Midbrain (tissue), 1 donor: ENCODE measurements around the gene OR52B6.
"Not testable (repeated sequence)": the region's sequence is repeated elsewhere in the genome, so short reads cannot be mapped to it uniquely, and the experiment has no call there.

Source experiments
- DNase-seq: peaks from one replicate; lab custom pipeline; 2025; lab: John Stamatoyannopoulos, UW

The OR52B6 gene, protein sequence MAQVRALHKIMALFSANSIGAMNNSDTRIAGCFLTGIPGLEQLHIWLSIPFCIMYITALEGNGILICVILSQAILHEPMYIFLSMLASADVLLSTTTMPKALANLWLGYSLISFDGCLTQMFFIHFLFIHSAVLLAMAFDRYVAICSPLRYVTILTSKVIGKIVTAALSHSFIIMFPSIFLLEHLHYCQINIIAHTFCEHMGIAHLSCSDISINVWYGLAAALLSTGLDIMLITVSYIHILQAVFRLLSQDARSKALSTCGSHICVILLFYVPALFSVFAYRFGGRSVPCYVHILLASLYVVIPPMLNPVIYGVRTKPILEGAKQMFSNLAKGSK

DNA sequence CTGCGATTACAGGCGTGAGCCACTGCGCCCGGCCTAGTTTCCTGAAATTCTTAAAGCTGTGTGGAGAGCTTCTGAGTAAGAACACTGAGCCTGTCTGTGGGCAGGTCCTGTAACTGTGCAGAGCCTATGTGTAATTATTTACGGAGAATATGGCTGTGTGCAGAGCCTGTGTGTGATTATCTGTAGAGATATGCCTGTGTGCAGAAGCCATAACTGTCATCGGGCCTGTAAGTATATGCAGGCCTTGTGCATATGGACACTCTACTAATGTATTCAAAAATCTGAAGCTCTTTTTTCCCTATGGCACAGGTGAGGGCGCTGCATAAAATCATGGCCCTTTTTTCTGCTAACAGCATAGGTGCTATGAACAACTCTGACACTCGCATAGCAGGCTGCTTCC is at the start of gene OR52B6:
OR52B6 (plus strand) TSS at position 301 of the 400 bp plus-strand sequence; CDS start at position 301, 0 bp downstream.
- no peak for DNase-seq

DNA sequence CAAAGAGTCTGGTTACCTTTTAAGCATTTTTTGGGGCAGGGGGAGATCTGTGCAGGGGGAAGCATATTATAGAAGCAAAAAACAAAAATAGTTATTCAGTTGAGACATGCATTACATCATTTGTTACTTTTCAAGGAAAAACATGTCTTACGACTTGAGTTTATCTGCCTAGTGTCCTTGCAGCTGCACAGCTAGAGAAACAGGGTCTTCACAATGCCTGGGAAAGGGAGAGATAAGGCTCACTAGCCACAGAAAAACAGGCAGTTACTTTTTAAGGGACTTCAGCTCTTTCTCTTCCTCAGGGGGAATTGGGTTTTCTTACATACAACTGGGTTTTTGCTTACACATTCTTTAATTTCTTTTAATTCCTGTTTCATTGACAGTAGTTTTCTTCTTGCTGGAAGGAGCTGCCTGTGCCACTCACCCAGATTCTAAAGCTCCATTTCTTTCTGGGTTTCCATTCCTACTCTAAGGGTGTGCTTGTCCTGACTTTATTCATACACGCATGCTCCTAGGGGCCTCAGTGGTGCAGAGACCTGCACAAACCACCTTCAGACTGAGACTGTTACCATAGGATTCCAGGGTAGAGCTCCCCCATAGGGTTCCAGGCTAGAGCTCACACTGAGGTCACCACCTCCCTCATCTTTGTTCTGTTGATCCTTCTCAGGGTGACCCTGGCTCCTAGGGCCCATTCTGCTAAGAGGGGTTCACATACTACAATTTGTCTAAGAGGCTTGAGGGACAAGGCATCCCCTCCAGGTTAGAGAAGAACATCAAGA is 49.4 kb upstream of the OR52B6 start:
- no peak for DNase-seq

DNA sequence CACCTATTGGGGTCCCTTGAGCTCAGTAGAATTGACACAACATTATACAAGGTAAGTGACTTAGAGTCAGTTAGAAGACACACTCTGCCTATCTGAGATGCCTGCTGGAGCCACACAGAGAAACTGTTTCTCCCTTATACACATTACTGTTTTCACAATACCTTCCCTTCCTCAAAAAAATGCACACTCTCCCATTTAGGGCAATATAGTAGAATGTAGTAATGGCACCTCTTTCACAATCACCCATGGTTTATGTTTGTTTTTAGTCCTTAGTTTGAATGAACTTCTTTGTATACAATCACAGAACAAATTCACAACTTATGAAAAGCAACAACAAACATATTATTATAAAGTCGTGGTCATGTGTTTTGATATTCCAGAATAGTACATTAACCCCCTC is 46.6 kb upstream of the OR52B6 start:
- no peak for DNase-seq

DNA sequence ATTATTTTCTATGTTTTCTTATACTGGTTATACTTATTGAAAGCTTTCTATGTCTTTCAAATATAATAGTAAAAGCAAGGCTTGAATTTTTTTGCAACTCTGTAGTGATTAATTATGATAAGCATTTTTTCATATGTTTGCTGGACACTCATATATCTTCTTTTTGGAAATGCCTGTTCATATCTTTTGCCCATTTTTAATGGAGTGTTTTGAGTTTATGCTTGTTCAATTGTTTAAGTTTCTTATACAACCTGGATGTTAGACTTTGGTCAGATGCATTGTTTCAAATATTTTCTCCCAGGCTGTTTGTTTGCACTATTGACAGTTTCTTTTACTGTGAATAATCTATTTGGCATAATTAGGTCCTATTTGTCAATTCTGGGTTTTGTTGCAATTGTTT is 44.2 kb upstream of the OR52B6 start:
- DNase-seq, result no peak

DNA sequence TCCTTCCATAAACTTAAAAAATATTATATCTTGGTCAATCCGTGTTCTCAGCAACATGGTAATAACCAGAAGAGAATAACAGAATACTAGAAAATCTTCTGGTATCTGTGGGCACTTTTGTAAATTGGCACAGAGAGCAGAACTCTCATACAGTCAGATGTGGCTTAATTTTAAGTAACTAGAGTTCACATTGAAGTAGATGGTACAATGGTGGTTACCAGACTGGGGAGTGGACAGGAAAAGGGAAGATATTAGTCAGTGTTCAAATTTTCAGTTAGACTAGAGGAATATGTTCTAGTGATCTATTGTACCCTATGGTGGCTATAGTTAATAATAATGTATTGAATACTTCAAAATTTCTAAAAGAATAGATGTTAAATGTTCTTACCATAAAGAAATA is 39.2 kb upstream of the OR52B6 start:
- no peak for DNase-seq

DNA sequence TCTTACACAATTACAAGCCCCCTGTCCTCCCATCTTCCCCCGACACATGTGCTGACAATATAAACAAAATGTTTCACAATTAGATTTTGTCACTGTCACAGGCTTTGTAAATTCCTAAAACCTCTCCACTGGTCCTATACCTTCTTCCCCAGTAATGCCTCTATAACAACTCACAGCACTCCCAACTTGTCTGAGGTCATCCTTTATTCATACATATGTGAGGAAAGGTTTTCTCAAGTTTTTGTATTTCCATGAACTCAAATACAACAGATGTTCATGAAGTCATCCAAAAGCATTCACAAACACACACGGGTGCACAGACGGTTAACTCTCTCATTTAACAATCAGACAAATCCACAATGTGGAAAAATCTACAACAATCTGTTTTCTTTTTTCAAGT is 34.2 kb upstream of the OR52B6 start:
- no peak for DNase-seq

DNA sequence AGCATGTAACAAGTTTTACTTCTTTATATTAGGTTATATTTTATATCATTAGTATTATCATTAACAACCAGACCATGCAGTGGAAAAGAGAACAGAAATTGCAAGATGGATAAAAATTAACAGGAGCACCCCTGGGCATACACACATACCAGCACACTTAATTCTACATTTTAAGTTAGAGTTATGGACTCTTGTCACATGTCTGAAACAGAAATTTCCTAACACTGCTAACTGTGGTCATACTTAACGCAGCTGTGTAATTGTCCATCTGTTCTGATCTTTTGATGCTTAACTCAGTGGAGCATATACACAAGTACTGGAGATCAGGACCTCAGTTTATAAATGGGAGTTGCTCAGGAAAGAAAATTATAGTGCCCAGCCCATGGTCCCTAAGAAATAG is 32.7 kb upstream of the OR52B6 start:
- DNase-seq, result no peak

DNA sequence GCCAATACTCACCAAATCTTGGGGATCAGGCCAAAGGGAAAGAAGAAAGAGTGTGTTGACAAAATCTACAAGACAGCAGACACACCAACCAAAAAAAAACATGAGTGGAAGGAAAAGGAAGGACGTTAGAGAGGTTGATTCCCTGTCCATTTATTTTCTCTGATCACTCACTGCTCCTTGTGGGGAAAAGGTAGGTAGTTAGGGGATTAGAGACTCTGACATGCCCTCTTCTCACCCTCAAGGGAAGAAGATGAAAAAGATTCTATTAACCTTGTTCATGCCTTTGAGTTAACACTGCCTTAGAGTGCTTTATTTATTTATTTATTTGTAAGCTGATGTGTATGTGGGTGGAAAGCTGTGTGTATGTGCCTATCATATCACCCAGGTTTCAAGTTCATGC is 32.2 kb upstream of the OR52B6 start, which contains the start of gene OR52H1:
OR52H1 (minus strand) TSS at position 101 of the 400 bp plus-strand sequence. CDS start 3,035 bp downstream, outside the sequence.
- no peak for DNase-seq

DNA sequence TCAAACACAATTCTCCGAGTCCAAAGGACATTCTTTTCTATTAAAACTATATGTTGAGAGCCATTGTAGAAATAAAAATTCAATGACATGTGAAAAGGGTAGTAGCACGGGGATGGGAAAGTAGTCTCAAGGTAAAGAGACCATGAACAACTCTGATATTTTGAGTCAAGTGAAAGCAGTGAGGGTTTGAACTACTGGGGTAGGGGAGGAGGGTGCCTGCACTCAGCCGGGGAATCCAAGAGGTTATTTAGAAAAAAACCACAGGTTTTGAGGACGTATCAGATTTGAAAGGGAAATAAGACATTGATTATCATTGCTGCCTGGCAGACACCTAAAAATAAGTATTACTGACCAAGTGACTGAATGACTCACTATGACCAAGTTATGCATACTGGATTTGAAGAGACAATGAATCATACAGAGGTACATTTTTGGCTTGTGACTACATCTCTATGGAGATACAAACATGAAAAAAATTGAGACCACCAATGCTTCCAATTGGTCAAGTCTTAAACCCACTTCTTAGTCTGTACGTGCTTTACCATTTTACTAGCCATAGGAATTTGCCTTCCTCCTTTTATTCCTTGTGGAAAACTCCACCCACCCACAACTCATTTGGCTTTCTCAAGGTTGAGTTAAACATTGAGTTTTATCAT is 30.1 kb upstream of the OR52B6 start:
- no peak for DNase-seq

DNA sequence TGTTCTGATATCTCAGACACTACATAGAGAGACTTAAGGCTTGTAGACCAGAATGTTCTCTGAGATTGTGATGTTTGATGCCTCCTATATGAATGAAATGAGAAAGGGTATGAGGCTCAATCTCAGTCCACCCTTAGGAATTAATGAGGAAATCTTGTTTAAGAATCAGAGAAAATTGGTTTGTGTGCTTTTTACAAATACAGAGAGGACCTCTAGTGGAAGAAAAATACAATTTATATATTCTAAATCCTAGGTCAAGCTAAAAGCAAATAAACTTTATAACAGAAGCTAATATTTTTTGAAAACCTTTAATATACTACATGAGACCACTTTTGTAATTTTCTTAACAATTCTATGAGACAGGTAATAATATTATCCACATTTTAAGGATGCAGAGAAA is 27.3 kb upstream of the OR52B6 start:
- DNase-seq, result no peak

DNA sequence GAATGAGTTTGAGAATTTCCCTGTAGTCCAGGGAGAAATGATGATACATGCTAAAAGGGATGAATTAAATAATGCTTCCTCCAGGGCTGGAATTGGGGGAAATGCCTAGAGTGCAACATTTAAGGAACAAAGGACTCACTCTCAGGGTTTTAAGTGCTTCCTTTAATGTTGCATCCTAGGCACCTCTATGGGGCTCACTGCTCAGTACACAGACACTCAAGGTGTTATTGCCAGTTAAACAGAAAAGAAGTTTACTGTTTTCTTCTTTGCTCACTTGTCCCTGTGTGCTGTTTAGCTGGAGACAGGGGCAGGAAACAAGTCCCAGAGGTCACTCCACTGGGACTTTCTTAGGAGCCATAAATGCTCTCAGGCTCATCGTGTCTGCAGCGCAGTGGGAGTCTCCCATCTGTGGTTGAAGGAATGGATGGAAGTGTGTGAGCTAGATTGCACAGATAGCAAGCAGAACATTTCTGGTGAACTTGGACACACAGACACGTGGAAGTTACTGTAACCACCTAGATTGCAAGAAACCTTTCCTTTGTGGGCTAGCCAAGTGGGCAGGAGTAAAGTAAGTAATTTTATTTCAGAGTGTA is 24.0 kb upstream of the OR52B6 start:
- no peak for DNase-seq

DNA sequence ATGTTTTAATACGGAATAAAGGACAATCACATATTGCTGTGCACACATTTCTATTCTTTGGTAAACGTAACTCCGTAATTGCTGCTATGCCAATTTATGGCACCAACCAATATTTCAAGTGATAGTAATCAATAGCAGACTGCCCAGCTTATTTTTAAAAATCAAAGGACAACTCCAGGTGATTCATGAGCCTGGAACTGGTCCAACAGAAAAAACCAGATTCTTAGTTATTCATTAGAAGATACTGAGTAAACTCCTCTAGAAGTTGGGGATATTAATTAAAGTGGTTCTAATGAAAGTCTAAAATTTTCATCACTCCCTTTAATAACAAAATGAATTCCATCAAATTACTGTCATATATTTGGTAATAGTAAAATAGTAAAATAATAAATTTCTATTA is 22.9 kb upstream of the OR52B6 start:
- DNase-seq, result no peak

DNA sequence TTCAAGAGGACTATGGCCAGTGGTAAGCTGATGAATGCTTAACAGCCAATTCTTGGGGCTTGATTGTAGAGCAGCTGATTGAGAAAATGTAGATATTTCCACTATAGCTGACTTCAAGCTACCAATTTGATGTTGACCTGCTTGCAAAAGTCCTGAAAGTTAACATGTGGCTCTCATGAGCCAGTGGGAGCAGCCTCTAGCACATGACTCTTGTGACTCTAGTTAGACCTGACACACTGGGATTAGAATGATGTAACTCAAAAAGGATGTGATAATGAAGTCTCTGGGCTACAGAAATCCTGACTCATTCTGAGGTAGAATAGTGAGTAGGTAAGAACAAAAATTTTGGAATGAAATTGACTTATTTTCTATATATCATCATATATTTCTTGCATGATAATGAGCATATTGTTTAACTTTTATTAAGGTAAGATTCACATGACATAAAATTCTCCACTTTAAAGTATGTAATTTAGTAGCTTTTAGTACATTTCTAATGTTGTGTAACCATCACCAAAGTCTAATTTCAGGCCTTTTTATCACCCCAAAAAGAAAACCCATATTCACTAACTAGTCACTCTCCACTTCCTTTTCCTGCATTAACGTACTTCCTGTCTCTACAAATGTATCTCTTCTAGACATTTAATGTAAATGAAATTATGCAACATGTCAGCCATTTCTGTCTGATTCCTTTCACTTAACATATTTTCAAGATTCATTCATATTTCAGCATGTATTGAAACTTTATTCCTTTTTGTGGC is 16.2 kb upstream of the OR52B6 start:
- DNase-seq, result no peak

DNA sequence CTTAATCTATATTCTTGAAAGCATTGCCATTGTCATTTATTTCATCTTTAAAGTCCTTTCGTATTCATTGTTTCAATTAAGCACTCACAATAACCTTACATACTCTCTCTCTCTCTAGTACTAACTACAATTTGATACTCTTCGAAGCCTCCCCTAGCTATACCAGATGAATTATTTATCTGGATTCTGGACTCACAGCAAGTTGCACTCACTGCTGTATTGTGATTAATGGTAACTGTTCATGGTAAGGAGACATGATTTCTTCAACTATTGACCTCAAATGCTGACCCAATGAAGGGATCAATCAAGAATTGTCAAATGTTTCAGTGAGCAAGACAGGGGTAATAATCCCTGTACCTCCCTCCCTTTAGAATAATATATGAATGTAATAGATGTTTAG is 6.0 kb upstream of the OR52B6 start:
- no peak for DNase-seq

DNA sequence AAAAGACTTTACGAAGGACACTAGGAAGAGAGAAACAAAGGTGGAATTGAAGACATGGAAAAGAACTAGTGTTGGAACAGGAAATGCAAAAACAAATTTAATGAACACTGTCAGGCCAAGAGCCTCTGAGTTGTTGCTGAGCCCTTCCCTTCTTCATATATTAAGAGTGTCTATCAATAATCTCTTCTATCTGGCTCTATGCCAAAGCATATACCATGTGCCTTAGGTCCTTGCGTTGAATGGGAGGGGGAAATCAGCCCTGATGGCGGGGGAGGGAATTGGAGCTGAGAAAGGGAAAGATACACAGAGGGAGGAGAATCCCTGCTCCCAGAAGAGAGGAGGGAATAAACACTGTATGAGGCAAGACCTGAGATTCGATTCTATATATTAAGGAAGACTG is 5.5 kb upstream of the OR52B6 start:
- no peak for DNase-seq

DNA sequence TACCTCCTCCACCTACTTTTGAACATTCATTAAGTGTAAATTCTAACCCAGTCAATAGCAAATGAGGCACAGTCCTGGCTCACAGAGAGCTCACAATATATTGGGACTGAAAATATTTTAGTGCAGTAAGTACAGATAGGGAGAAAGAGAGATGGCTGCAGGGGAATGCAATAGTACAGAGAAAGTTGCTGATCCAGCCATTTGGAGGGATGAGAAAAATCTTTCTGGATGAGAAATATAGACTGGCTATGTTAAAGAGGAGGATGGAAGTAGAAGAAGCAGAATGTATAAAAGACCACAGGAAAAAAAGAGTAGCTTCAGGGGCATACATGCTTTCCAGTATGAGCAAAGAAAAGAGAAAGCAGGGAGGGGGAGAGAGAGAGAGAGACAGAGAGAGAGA is 3.6 kb upstream of the OR52B6 start:
- DNase-seq, result no peak

DNA sequence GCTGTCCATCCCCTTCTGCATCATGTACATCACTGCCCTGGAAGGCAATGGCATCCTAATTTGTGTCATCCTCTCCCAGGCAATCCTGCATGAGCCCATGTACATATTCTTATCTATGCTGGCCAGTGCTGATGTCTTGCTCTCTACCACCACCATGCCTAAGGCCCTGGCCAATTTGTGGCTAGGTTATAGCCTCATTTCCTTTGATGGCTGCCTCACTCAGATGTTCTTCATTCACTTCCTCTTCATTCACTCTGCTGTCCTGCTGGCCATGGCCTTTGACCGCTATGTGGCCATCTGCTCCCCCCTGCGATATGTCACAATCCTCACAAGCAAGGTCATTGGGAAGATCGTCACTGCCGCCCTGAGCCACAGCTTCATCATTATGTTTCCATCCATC is 337 bp downstream of the OR52B6 start:
- DNase-seq, result no peak

DNA sequence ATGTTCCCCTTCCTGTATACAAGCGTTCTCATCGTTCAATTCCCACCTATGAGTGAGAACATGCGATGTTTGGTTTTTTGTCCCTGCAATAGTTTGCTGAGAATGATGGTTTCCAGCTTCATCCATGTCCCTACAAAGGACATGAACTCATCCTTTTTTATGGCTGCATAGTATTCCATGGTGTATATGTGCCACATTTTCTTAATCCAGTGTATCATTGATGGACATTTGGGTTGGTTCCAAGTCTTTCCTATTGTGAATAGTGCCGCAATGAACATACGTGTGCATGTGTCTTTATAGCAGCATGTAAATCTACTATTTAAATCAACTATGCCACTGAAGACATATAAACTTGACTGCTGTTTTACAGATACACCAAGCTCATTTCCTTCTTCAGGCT is 3.8 kb downstream of the OR52B6 start:
- DNase-seq, result not testable (repeated sequence)

DNA sequence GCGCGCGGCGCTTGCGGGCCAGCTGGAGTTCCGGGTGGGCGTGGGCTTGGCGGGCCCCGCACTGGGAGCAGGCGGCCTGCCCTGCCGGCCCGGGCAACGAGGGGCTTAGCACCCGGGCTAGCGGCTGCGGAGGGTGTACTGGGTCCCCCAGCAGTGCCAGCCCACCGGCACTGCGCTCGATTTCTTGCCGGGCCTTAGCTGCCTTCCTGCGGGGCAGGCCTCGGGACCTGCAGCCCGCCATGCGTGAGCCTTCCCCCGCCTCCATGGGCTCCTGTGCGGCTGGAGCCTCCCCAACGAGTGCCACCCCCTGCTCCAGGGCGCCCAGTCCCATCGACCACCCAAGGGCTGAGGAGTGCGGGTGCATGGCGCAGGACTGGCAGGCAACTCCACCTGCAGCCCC is 9.2 kb downstream of the OR52B6 start:
- not testable (repeated sequence) for DNase-seq

DNA sequence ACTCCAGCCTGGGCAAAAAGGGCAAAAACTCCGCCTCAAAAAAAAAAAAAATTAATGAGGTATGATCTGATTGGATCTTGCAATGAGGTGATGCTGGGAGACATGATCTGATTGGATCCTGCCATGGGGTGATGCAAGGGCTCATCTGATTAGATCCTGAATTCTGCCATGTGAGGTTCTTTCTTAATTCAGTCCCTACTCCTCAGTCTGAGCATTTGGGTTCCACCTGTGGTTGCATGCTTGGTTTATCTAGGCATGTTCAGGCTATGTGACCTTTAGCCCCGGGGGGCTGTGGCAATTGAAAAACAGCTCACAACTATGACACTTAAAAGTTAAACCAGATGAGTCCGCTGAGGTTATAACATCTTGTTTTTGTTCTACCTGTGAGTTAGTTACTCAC is 10.9 kb downstream of the OR52B6 start:
- DNase-seq, result no peak

DNA sequence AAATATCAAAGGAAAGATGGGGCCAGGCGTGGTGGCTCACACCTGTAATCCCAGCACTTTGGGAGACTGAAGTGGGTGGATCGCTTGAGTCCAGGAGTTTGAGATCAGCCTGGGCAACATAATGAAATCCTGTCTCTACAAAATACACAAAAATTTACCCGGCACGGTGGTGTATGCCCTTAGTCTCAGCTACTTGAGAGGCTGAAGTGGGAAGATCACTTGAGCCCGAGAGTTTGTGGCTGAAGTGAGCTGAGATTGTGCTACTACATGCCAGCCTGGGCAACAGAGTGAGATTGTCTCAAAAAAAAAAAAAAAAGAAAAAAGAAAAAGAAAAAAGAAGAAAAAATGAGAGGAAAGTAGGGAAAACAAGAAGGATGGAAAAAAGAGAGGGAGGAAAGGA is 11.9 kb downstream of the OR52B6 start:
- no peak for DNase-seq

DNA sequence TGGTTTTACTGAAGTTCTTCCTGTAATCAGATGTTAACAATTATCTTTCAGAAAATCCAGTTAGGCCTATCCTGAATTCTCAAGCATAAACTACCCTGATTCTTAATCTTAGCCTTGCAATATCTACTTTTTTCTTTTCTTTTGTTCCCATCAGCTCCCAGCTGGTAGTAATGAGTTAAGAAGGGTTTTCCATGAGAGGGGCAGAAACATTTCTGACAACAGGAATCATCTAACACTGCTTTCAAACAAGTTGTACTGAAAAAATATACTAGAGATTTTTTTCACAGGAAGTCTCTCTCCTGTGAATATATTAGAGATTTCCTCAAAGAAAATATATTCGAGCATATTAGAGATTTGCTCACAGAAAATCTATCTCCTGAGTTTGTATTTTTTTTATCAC is 12.5 kb downstream of the OR52B6 start:
- DNase-seq, result no peak
